ENCODE results near the gene KRTAP10-1.

DNA sequence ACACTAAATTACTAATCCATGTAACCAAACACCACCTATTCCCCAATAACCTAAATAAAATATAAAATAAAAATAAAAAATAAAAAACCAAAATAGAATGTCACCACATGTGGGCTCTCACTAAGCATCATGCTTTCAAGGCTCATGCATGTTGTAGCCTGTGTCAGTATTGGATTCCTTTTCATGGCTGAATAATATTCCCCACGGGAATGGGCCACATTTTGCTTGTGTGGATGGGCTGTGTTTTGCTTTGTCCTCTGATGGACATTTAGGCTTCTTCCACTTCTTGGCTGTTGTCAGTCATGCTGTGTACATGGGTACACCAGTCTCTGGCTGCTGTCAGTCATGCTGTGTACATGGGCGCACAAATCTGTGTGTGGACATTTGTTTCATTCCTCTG, 49.1 kb upstream of the KRTAP10-1 start:
- TF ChIP-seq CTCF (IDR thresholded peaks at IDR 0.05; ENCODE audit: low read depth, low read length) = no peak
- no peak for TF ChIP-seq EZH2phosphoT487 (IDR thresholded peaks at IDR 0.05; ENCODE audit: low read depth)
